GM23338 (cell line): ENCODE data around the gene BRI3. TPM values are rescaled to one million over a fixed set of nuclear protein-coding genes. Genes with fewer than 3 reads are reported as not detected.

ENCODE experiments used
- ATAC-seq: fragments of 200-7000 bp; cut with Tn5 transposase; 3 replicates; pipeline ENCODE4 v1.9.1; 2020
- DNase-seq: peaks from one replicate; pipeline ENCODE4 v3.0.0-alpha.2; 2015; ENCODE audit warnings: low spot score
- H2AFZ ChIP-seq: fragments of 200-600 bp; sonication (generic); 2 replicates; pipeline ENCODE4 v1.8.0; 2016; ENCODE audit warnings: antibody characterized with exemption, mild to moderate bottlenecking, moderate library complexity
- H3F3A ChIP-seq: fragments of 200-600 bp; sonication (generic); replicated peaks from 2 replicates; pipeline ENCODE4 v1.8.0; 2017; ENCODE audit warnings: antibody characterized with exemption, mixed run types, low read depth
- H3K27ac ChIP-seq: fragments of 200-600 bp; sonication (generic); 2 replicates; pipeline ENCODE4 v1.6.1; 2016; ENCODE audit warnings: low read depth
- H3K27me3 ChIP-seq: fragments of 200-600 bp; sonication (generic); 2 replicates; pipeline ENCODE4 v1.8.0; 2016; ENCODE audit warnings: mild to moderate bottlenecking, mixed run types, moderate library complexity; ENCODE audit not compliant: insufficient read depth
- H3K36me3 ChIP-seq: fragments of 200-600 bp; sonication (generic); 2 replicates; pipeline ENCODE4 v1.8.0; 2016; ENCODE audit warnings: mild to moderate bottlenecking; ENCODE audit not compliant: insufficient read depth
- H3K4me1 ChIP-seq: fragments of 200-600 bp; sonication (generic); 2 replicates; pipeline ENCODE4 v1.8.0; 2016; ENCODE audit warnings: mild to moderate bottlenecking, moderate library complexity; ENCODE audit not compliant: insufficient read depth
- H3K4me2 ChIP-seq: fragments of 200-600 bp; sonication (generic); 2 replicates; pipeline ENCODE4 v1.7.1; 2017; ENCODE audit warnings: mixed run types
- H3K4me3 ChIP-seq: fragments of 200-600 bp; sonication (generic); 2 replicates; pipeline ENCODE4 v1.6.1; 2016; ENCODE audit warnings: mixed run types
- H3K79me2 ChIP-seq: fragments of 200-600 bp; sonication (generic); replicated peaks from 2 replicates; pipeline ENCODE4 v1.8.0; 2017; ENCODE audit warnings: mild to moderate bottlenecking; ENCODE audit not compliant: insufficient read depth
- H3K9me2 ChIP-seq: fragments of 200-600 bp; sonication (generic); 2 replicates; pipeline ENCODE4 v1.8.0; 2017; ENCODE audit not compliant: insufficient read depth
- H4K20me1 ChIP-seq: fragments of 200-600 bp; sonication (generic); replicated peaks from 2 replicates; pipeline ENCODE4 v1.8.0; 2017; ENCODE audit warnings: mild to moderate bottlenecking; ENCODE audit not compliant: insufficient read depth
- H3K27ac Mint-ChIP-seq: 2 replicates; pipeline ENCODE4 v1.8.0; 2020; ENCODE audit warnings: inconsistent platforms, mild to moderate bottlenecking, moderate library complexity, mixed read lengths
- H3K27me3 Mint-ChIP-seq: 3 replicates; pipeline ENCODE4 v1.8.0; 2022; ENCODE audit warnings: low read depth, mild to moderate bottlenecking, moderate library complexity, mixed read lengths, inconsistent platforms; ENCODE audit not compliant: insufficient read depth, poor library complexity
- H3K36me3 Mint-ChIP-seq: 3 replicates; pipeline ENCODE4 v1.8.0; 2021; ENCODE audit warnings: low read depth, mild to moderate bottlenecking, inconsistent platforms, moderate library complexity, mixed read lengths
- H3K4me1 Mint-ChIP-seq: 3 replicates; pipeline ENCODE4 v1.8.0; 2020; ENCODE audit warnings: mild to moderate bottlenecking, inconsistent platforms, mixed read lengths
- H3K4me3 Mint-ChIP-seq: 3 replicates; pipeline ENCODE4 v1.8.0; 2021; ENCODE audit warnings: moderate library complexity, mild to moderate bottlenecking, inconsistent platforms, mixed read lengths
- H3K9me3 Mint-ChIP-seq: 3 replicates; pipeline ENCODE4 v1.8.0; 2020; ENCODE audit warnings: moderate library complexity, mild to moderate bottlenecking, inconsistent platforms, mixed read lengths
- CREB1 ChIP-seq: fragments of 250-450 bp; sonication (Bioruptor Pico); IDR thresholded peaks from 2 replicates; pipeline ENCODE4 v1.5.0; 2020; ENCODE audit warnings: low read depth, mild to moderate bottlenecking, moderate library complexity
- CTCF ChIP-seq, 2 experiments: fragments of 200-600 bp in 1 of 2; sonication (generic) in 1 of 2; conservative IDR thresholded peaks; 2 replicates each; pipeline versions ENCODE4 v1.5.1 to v1.6.1; 2016 to 2017; ENCODE audit warnings: antibody characterized with exemption in 2 of 2, low read depth in 2 of 2, mild to moderate bottlenecking in 2 of 2, moderate library complexity in 1 of 2
- EZH2phosphoT487 ChIP-seq: fragments of 200-600 bp; sonication (generic); IDR thresholded peaks from one replicate; pipeline ENCODE4 v1.8.1; 2018; ENCODE audit warnings: antibody characterized with exemption; ENCODE audit not compliant: unreplicated experiment
- NANOG ChIP-seq: IDR thresholded peaks from 2 replicates; pipeline ENCODE4 v1.6.1; 2016; ENCODE audit warnings: antibody characterized with exemption, borderline replicate concordance
- STAT1 ChIP-seq: IDR thresholded peaks from one replicate; pipeline ENCODE4 v1.6.1; 2016; ENCODE audit warnings: antibody characterized with exemption; ENCODE audit not compliant: unreplicated experiment
- ZNF462 ChIP-seq: fragments of 250-450 bp; sonication (Bioruptor Pico); IDR thresholded peaks from 2 replicates; pipeline ENCODE4 v1.5.0; 2020; ENCODE audit warnings: mild to moderate bottlenecking, moderate library complexity
- polyA plus RNA-seq: library from polyadenylated mRNA; unstranded; fragments of >200 nt; fragmentation: Nextera tagmentation; extraction: Ambion mirVana; gene quantifications from 2 replicates; pipeline ENCODE4 v1.2.1, GENCODE V29; 2016
- total RNA-seq: library from RNA; depleted of rRNA; stranded (reverse); fragments of >200 nt; shearing (Covaris generic); gene quantifications from 2 replicates; pipeline ENCODE4 v1.2.3, GENCODE V29; 2014

The BRI3 gene
- total and polyA plus RNA-seq, 2 experiments from 2014 or later, result 21.7 to 66.1 TPM

GRCh38 chr7:98287486-98287959, 6.0 kb downstream of the BRI3 start (continued):
- no peak for TF ChIP-seq ZNF462 (CRISPR knock-in tag)

- Histone ChIP-seq H3K36me3 (0 out of 2 replicates have a peak, but pooled peaks cover 11% of the 10 kb centered on the region), H3K27me3 (no peaks in the 10 kb centered on the region), H3K27ac (peak overlapping the region; percentile 76; the same call in 1 of the 2 replicates), H3K79me2 (peaks cover 58% of the 10 kb centered on the region), H3K4me1 (peaks cover 20% of the 10 kb centered on the region), H3K4me2 (no peak overlapping the region; the same call in 1 of the 2 replicates), H3K9me2 (no peaks in the 10 kb centered on the region), H3F3A (no peaks in the 10 kb centered on the region), H4K20me1 (peaks cover 26% of the 10 kb centered on the region), H2AFZ (no peak overlapping the region), H3K4me3 (no peak overlapping the region)
- H3K4me3 Mint-ChIP-seq, result no peak overlapping the region; the same call in 2 of the 3 replicates
- no peaks in the 10 kb centered on the region for H3K9me3 Mint-ChIP-seq
- peaks cover 7% of the 10 kb centered on the region for H3K27me3 Mint-ChIP-seq
- peak overlapping the region; percentile 67; the same call in 1 of the 2 replicates for H3K27ac Mint-ChIP-seq
- TF ChIP-seq CTCF (conservative IDR thresholded peaks at IDR 0.05; ENCODE audit: low read depth in 2 of 2) (peak; percentile 15 to 45; a peak in 2 of 4 replicates), CREB1 (CRISPR knock-in tag) (no peak), NANOG (no peak), EZH2phosphoT487 (no peak), STAT1 (no peak)
- H3K36me3 Mint-ChIP-seq, result peaks cover 23% of the 10 kb centered on the region
- no peak for DNase-seq
- ATAC-seq, result no peak
- H3K4me1 Mint-ChIP-seq, result peaks cover 34% of the 10 kb centered on the region
These were observed 6.8 kb downstream of the BRI3 start for GRCh38 chr7:98288064-98288823.
